ENCODE results near the gene MTRFR. TPM values are rescaled to one million over a fixed set of nuclear protein-coding genes. Genes with fewer than 3 reads are reported as not detected.
"Not testable (repeated sequence)": the region's sequence is repeated elsewhere in the genome, so short reads cannot be mapped to it uniquely, and the experiment has no call there.

Gene MTRFR
- total RNA-seq, 1 donor from 2014 or later = 10.9 TPM

DNA sequence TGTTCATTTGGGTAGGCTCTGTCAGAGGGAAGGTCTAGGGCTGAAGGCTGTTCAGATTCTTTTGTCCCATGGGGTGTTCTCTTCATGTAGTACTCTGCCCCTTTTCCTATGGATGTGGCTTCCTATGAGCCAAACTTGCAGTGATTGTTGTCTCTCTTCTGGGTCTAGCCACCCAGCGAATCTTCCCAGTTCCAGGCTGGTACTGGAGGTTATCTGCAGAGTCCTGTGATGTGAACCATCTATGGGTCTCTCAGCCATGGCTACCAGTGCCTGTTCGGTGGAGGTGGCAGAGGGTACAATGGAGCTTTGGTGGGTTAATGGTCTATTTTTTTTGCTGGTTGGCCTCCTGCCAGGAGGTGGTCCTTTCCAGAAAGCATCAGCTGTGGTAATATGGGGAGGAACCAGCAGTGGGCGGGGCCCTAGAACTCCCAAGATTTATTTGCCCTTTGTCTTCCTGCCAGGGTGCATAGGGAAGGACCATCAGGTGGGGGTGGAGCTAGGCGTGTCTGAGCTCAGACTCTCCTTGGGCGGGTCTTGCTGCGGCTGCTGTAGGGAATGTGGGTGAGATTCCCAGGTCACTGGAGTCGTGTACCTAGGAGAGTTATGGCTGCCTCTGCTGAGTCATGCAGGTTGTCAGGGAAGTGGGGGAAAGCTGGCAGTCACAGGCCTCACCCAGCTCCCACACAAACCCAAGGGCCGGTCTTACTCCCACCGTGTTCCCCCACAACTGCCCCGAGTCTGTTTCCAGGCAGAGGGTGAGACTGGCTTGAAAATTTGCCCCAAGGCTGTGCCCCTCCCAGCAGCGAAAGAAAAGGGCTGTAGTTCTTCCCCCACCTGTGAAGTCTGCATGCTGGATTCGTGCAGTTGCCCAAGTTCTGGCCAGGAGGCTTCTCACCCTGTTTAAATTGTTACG, 17.5 kb downstream of the MTRFR start:
- no peak for DNase-seq

DNA sequence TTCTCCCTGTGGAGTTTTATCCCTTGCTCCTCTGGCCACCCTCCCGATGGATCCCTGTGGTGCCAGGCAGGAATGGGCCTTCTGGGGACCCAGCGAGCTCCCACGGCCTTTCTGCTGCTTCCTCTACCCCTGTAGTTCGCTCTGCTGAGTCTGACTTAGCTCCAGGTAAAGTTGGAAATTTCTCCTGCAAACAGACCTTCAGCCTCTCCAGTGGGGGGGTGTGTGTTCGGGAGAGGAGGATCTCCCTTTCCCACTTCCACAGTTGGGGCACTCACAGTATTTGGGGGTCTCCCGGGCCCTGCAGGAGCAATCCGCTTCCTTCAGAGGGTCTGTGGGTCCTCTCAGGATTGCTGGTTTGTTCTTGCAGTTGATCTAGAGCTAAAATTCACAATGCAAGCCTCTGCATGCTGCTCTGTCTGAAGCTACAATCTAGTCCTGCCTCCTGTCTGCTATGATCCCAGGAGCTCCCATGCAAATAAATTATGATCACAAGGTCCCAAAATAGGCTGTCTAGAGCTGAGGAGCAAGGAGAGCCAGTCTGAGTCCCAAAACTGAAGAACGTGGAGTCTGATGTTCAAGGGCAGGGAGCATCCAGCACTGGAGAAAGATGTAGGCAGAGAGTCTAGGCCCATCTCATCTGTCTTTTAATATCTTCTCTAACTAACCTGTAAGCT, 18.3 kb downstream of the MTRFR start:
- no peak for DNase-seq

DNA sequence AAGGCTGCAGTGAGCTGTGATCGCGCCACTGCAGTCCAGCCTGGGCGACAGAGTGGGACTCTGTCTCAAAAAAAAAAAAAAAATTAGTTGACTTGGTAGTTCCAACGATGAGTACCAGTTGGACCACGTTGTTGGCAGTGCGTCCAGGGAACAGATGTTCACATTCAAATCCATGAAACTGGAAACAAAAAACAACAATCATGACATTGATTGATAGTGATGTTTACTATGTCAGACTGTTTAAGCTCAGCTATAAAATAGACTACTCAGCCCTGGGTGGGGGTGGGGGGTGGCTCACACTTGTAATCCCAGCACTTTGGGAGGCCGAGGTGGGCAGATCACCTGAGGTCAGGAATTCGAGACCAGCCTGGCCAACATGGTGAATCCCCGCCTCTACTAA, 19.1 kb downstream of the MTRFR start:
- DNase-seq = not testable (repeated sequence)

DNA sequence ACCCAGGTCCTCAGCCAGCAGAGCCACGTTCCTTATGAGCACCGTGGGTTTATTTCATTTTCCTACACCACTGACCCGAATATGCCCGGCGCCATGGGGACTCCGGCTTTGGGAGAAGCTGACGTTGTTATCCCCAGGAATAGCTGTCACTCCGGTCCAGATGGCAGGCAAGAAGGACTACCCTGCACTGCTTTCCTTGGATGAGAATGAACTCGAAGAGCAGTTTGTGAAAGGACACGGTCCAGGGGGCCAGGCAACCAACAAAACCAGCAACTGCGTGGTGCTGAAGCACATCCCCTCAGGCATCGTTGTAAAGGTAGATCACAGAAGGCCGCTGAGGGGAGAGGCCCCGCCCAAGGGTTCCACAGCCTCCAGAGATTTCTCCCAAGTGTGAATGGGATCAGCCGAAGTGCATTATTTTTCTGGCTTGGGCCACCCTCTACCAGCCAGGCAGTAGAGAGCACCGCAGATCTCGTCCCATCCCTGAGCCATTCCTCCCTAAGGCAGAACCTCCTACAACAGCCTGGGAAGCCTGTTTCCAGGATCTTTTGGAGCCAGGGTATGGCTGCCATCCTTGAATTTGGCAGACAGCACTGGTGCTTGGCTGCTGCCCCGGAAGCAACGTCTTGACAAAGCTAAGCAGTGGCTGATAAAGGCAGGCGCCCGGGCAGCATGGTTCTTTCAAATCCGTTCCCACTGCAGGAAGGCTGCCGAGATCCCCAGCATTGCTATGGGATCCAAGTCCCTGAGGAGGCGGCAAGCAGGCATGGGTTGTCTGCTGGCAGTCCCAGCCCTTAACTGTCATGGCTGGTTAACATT, 20.6 kb downstream of the MTRFR start:
- DNase-seq = no peak

DNA sequence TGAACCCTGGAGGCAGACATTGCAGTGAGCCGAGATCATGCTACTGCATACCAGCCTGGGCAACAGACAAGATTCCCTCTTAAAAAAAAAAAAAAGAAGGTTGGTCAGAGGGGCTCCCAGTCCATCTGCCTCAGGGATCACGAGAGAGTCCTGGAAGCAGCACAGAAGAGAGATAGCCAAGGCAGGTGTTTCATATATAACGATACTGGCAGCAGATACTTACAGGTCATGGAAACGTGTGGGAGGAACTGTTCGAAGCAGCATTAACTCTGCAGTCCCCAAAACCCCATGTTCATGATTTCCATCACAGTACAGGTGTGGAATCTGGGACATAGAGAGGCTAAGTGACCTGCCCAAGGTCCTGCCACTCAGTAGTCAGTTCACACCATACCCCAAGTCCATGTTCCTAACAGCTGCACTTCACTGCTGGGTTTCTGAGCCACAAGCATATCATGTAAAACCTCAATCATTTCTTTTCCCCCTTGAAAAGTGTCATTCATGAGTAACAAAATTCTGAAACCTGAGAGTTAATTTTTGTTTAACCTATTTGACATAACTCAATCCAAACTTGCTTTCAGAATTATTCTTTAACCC, 21.7 kb downstream of the MTRFR start:
- DNase-seq = no peak

DNA sequence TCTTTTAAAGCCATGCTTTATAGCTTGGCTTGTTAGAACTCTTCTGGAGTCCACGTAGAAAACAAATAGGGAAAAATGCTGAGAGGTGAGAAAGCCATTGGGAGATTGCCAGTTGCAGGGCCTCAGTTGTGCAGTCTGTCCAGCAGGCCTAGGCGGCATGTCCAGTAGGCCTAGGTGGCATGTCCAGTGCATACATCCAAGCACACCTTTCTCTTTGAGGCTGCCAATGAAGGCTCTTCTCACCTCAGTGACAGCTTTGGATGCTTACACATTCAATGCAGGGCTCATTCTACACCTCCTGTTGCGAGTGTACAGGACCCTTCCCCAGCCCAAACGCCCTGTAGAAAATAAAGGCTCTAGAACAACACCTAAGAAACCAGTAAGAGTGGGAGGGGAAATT, 25.4 kb downstream of the MTRFR start:
- no peak for DNase-seq

DNA sequence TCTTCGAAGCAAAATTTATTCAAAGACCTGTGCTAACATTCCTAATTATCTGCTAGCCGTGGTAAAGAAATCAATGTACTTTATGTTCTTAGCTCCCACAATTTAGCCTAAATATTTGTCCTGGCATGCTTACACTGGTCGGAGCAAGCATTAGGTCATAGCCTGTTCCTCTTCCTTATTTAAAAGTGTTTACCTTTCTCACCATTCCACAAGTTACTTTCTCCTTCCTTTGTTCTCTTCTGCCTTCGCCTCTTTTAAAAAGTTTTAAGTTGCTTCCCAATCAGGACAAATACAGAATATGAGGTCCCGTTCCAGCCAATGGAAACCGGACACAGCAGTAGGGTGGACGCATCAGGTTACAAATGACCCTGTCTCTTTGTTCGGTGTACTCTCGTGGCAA, 26.8 kb downstream of the MTRFR start:
- DNase-seq = no peak

DNA sequence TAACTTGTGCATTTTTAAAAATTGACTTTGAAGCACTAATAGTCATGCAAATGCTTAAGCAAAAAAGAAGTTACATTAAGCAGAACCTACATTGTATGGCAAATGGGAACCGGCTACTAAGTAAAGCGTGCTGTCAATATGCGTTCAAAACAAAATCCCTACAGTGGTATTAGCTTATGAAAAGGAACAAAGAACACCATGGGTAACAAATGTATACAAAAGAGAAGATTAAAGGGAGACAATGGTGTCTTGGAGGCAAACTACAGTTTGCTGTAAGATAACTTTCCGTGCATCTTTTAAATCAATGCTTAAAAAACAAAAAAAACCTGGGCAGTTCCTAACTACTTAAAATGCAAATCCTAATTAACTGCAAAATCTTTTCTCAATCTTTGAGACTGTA, 28.0 kb downstream of the MTRFR start:
- no peak for DNase-seq

DNA sequence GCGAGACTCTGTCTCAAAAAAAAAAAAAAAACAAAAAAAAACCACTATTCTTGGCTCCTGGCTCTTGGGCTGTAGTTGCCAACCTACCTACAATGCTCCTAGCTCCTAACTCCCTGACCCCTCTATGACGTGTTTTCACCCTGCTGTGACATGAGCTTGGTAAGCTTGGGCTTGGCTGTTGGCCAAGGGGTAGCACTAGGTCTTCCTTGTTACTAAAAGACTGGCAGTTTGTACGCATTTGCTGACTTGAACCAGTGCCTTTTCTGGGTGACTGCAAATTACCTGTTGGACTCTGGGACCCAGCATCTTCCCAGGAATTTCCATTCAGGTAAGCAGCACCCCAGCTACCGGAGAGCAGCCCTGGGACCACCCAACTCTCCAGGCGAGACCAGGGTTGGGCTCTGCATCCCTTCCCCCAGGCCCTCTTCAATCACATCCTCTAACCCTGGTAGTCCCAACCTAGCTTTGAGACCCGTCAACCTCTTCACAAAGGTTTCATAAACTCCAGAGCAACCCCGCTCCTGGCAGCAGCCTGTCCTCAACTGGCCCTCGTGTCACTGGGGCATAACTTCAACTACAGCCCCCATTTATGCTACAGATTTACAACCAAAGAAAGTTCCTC, 30.1 kb downstream of the MTRFR start:
- no peak for DNase-seq

DNA sequence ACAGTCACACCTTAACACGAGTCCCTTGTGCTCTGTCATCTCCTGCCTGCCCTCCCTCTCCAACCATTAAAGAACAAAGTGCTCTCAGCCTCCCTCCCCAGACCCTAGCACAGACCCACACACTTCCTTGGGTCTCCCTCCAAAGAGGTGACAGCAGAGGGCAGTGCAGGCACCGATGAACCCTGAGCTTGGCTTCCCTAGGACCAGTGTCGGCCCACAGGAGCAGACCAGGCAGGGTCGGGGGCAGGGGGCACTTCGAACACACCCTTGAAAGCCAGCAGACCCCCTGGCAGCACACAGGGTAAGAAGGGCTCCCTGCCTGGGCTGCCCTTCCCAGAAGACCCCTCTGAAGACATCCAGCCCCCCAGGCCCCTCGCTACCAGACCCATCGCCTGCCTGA, 31.4 kb downstream of the MTRFR start:
- DNase-seq = no peak

DNA sequence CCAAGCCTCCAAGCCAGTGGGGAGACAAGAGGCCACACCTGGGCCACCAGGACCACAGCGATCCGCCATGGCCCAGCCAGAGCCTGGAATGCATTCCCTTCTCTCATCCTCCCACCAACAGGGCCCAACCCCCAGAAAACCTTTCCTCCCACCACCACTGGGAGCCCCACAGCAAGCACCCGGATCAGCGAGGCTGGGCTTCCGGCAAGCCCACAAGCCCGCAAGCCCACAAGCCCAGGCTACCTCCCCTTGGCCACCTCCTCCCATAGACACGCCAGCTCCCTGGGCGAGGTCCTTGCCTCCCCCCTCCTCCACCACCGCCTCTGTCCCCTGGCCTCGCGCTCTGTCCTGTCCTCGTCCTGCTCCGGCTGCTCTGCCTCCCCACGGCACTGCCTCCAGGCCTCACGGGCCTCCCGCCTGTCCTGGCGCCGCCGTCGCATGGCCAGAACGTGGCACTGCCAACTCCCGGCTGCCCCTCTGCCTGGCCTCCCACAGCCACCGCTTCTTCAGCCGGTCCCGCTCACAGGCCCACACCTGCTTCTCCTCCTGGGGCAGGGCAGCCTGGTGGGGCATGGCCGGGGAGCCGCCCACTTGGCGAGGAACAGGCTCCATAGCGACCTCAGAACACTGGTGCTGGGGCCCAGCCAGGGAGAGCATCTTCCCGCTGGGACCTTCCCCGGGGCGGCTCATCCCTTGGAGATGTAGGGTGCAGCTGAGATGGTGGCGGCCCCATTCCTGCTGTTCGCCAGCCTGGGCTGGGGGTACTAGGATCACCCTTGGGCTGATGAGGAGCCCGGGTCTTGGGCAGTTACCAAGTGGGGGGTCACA, 32.8 kb downstream of the MTRFR start:
- DNase-seq = no peak

DNA sequence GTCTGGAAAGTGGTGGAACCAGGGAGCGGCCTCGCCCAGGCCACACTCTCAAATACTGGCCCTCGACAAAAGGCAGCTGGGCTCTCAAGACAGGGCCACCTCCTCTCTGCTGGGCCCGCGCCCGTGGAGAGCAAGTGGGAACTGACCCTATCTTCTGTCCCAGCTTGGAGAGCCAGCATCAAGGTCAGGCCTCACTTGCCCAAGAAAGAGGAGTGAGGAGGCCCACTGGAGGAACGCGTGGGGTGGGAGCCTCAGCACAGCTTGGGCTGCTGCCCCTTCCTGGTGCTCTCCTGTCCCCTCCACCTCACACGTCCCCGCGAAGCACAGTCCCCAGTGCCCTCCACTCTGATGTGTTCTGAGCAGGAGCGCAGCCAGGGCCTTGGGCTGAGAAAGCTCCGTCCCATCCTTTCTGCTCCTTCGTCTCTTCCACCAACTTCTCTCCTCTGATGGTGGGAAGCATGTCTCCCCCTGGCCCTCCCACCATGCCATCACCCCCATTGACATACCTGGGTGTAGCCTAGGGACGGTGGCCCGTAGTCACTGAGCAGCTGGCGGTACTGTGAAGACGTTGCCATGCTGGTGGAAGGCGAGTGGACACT, 33.5 kb downstream of the MTRFR start:
- DNase-seq = no peak

DNA sequence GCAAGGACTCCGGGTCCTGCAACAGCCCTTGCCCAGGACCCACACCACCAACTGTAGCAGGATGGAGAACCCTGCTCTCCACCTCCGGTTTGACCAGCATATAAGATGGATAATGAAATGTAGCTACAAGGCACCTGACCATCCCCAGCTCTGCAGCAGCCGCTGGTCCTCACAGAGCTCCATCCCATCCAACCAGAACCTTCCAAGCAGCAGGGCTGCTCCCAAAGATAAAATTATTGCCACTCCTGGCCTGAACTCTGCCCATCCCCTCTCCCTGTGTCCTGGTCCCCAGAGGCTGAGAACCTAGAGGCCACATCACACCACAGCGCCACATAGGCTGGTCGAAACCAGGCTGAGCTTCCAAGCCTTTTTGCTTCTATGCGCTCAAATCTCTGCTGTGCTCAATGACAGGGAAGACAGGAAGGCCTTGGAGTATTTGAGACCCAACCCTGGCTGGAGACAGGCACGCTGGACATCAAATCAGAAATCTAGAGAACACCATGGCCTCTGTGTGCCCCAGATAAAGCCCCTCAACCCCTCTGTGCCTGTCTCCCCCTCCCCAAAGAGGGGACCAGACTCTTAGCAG, 34.2 kb downstream of the MTRFR start:
- DNase-seq = no peak

DNA sequence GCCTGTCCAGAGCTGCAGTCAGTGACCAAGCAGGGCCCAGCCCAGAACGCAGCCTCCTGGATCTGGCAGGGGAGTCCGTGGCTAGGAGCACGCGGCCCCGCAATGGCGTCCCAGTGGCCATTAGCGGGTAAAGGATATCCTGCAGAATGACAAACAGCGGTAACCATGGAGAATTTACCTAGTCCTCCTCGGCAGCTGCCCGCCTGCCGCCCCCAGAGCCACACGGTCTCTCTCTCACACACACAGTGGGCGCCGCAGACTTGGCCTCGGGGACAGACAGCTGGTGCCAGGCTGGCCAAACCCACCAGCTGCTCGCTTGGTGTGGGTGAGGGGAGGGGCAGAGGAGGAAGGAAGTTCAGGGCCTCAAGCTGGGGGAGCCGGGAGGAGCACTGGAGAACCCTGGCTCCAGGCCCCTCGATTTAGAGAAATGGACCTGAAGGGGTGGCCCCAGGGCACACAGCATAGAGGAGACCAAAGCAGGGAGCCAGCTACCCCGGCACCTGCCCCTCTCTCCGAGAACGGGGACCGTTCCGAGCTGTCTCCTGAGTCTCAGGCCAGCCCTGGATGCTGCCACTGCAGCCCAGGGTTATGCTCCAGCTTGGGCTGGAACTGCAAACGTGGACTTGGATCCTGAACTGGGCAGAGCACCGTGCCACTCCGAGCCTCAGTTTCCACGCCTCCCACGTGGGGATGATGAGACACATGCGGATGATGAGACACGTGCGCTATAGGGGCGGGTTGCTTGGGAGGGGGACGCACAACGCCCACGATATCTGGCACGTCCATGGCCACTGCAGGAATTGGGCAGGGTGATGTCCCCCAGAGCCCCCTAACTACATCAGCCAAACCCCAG, 35.0 kb downstream of the MTRFR start:
- DNase-seq = peak; percentile 16

DNA sequence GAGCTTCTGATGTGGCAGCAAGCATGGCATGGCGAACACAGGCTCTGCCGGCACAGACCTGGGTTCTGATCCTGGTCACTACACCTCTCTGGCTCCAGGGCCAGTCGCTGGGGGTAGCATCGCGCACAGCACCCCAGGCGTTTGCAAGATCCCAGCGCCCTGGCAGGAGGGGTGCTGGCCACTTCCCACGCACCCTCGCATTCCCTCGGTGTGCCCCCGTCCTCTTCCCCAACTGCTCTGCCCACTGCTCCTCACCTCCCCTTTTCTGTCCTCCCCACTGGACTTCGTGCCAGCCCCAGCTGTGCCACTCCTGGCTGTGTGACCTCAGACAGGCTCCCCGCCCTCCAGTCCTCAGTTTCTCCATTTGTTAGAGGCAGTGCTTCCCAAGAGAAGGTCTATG, 35.6 kb downstream of the MTRFR start:
- DNase-seq = no peak

DNA sequence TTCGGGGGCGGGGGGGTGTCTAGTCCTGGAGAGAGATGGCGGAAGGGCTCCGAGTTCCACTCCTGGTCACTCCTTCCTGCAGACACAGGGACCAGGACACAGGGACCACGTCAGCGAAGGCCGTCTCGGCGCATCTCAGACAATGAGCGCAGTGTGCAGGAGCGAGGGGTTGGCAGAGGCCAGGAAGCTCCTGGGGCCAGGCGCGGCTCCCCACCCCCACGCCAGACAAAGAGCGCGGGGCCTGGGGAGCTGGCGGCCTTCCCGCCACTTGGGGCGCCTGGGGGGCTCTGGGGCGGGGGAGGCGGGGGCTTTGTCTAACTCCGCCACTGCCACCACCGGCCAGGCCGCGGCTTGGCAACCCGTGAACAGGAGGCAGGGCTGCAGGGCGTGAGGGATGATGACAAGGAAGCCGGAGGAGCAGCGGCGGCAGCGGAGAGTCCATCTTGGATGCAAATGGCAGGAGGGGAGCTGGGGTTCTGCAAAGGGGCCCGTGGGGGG, 36.2 kb downstream of the MTRFR start:
- peak; percentile 75 for DNase-seq

DNA sequence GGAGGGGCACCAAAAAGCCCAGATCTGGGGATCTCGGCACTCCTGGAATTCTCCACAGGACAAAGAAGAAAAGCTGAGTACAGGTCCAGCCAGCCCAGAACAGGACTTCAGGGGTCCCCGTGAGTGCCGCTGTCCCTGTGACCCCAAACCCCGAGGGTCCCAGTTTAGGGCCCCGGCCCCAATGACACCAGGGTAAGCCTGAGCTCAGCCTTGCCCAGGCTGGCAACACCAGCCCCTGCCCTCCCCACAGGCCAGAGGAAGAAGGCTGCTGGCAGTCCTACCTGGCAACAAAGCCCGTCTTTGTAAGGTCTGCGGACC, 36.6 kb downstream of the MTRFR start:
- DNase-seq = no peak

DNA sequence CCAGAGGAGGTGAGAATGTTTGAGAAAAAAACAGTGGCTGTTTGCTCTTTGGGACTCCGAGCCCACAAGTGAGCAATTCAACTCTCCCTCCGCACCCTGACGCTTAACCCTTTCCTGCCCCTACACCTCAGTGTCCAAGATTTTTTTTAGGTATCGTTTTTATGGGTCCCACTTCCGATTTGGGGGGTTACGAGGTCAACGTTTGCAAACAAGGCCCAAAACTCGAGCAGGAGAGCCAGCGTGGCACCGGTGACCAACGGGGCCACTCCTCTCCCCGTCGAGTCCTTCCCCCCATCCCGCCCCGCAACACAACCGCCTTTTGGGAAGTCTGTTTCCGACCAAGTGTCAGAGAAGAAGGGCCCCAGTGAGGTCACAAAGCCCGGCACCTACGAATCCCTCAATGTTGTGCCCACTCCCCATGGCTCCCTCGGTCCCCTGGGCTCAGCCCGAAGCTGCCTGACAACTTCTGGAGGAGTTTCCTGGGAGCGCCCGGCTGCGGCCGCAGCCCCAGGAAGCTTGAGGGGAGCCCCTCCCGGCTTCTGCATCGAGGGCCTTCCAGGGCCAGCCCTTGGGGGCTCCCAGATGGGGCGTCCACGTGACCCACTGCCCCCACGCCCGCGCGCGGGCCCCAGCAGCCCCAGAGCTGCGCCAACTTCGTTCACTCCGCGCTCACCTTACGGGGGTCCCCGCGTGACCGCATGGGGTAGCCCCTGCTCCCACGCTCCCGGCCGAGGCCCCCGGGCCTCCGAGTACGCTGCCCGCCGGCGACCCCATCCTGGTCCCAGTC, 37.2 kb downstream of the MTRFR start:
- DNase-seq = no peak

All from skin of body (tissue), 2 donors.